Measurements from ENCODE around the gene MARCHF3.
"Not testable (repeated sequence)": the region's sequence is repeated elsewhere in the genome, so short reads cannot be mapped to it uniquely, and the experiment has no call there.

Gene MARCHF3

GRCh38 chr5:127046343-127047072, 16.1 kb upstream of the MARCHF3 start:
- no peak for DNase-seq

GRCh38 chr5:127042593-127042992, 12.2 kb upstream of the MARCHF3 start:
- no peak for DNase-seq

DNA sequence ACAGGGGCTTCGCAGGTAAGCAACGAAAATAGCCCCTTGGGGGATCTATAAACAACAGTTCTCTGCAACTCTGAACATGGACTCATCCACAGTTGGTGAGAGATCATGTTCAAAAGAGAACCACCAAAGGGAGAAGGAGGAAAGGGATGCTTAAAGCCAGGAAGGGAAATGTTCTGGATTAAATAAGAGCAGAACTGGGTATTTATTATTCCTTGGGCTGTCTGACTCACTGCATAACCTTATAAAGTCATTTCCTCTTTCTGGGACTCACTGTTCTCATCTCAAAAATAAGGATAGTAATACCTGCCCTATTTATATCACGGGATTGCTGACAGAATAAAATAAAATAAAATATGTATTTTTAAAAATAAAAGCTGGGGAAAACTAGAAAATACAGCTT, 11.2 kb upstream of the MARCHF3 start:
- no peak for DNase-seq

DNA sequence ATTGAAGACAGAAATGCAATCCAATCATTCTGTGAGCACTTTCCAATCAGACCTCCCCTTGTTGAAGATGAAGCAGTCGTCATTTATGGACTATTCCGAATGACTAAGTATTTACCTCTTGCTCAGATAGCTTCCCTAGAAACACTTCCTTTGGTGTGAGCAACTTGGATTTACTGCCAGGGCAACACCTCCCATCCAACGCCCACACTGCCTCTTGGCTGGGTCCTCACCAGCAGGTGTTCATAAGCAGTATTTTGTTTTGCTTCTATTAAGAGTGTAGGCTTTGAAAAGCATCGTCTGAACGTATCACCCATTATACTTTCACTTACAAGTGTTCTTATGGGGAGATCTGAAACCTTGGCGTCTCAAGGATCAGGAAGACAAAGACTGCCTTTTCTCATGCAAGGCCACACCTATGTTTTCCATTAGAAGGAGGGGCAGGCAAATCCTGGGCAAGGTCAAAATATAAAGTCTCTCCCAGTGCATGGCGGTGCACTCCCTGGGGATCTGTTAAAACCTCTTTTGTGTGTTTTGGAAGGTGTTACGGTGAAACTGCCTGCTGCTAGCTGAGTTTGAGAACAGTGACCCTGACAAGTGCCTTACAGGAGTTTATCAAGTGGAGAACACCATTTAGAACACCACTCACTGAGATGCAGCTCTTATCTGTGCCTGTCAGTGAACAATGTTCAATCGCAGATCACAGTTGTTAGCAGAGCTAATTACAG, 10.6 kb upstream of the MARCHF3 start:
- DNase-seq: no peak

DNA sequence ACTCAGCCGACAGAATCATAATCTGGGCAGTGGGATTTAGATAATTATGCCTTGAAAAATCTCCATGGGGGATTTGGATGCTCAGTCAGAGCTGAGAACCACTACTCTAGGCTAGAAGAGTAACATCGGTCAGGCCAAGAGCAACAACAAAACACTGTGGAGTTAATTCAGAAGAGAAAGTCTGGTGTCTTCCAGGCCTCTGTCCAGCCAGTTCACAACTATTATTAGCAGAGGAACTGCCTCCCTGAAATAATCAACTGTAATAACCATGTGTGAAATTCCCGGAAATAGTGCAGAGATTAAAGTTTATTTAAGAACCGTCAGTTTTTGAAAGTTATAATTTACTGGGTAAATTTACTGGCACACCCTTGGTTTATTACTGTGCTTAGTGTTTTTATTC, 8.2 kb upstream of the MARCHF3 start:
- no peak for DNase-seq

GRCh38 chr5:127031863-127032232, 1.5 kb upstream of the MARCHF3 start:
- no peak for DNase-seq

- DNase-seq: no peak
Measured at GRCh38 chr5:127031147-127031862, 947 bp upstream of the MARCHF3 start.

GRCh38 chr5:127029581-127030258, 638 bp downstream of the MARCHF3 start:
- DNase-seq: peak; percentile 64

DNA sequence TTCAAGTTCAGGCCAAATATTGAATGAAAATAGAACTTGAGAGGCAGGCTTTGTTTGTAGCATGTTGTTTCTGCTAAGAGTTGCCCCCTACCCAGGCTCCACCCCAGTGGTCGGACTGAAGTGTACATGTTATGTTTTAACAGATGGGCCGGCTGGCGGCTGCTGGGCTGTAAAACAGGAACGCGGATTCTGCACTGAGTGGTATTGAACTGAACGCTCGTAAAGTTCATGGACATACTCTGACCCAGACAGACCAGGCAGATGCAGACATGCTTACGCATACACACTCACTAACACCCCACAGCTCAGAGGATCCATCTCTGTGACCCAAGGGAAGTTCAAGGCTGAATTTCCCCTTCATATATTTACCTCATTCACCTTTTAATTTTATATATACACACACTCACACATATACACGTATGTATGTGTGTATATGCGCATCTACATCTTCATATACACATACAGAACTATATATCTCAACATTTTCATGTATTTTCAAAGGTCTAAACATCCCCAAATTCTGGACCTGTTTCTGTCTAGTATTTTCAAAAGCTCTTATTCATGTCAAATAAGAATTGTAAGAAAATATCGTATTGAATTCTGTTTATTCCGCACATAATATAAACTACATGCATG, 1.4 kb downstream of the MARCHF3 start:
- DNase-seq: peak; percentile 16

- DNase-seq: no peak
Measured at GRCh38 chr5:127027539-127027938, 2.8 kb downstream of the MARCHF3 start.

DNA sequence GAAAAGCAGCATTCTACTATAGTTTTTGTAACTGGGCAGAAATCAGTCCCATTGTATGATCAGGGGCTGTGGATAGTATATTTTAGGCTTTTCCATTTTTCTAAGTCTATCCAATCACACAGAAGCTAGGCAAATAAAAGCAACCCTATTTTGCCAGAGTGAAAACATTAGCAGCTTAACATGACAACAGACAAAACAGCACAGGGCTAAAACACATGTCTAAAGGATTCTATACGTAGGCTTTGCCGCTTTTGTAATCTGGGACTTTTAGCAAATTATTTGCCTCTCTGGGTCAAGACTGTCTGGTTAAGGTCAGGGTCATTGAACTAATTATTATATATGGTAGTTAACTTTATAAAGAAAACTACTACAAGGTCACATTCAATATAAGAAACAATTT, 4.2 kb downstream of the MARCHF3 start:
- DNase-seq: no peak

- DNase-seq: no peak
Measured at GRCh38 chr5:127025467-127025866, 4.9 kb downstream of the MARCHF3 start.

DNA sequence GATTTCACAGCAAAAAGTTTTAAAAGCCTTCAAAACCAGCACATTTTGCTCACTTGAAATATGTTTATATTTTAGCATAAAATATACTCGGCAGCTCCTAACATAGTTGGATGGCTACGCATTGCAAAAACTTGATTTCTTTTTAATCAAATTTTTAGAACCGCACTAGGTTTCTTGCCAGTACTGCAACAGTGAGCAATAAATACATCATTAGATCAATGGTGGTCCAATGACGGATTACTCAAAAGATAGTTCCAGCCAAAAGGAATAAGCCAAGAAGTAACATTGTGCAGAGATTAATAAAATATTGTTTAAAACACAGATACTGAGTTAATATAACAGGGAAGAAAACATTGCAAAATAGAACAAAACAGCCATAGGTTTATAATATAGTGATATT, 5.5 kb downstream of the MARCHF3 start:
- no peak for DNase-seq

- DNase-seq: not testable (repeated sequence)
Measured at GRCh38 chr5:127023552-127024191, 6.7 kb downstream of the MARCHF3 start.

GRCh38 chr5:127022846-127023245, 7.5 kb downstream of the MARCHF3 start:
- no peak for DNase-seq

DNA sequence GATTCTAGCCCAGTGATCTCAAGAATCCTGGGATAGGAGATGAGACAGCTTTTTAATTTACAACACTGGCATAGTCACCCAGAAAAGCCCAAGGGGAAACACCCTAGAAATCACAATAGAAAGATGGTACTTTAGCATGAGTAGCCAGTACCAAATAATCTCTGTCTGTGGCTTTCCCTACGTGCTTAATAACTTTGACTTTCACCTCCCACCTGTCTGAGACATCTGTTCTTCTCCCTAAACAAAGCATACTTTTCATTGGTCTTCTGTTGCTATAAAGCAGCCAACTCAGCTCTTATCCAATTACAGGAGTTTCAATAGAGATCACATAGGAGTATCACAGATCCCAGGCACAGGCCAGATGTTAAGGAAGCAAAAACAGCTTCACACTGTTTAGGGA, 10.4 kb downstream of the MARCHF3 start:
- no peak for DNase-seq

- not testable (repeated sequence) for DNase-seq
Measured at GRCh38 chr5:127016722-127017121, 13.6 kb downstream of the MARCHF3 start.

DNA sequence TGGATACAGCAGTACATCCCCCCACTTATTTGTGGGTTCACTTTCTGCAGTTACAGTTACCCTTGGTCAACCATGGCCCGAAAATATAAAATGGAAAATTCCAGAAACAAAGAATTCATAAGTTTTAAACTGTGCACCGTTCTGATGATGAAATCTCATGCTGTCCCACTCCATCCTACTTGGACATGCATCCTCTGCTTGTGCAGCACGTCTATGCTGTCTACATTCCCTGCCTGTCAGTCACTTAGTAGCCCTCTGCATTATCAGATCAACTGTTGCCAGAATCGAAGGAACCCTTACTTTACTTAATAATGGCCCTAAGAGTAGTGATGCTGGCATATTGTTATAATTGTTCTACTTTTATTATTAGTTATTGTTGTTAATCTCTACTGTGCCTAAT, 14.6 kb downstream of the MARCHF3 start:
- DNase-seq: no peak

GRCh38 chr5:127014573-127014972, 15.8 kb downstream of the MARCHF3 start:
- DNase-seq: no peak

- no peak for DNase-seq
Measured at GRCh38 chr5:127013407-127013806, 17.0 kb downstream of the MARCHF3 start.

GRCh38 chr5:127012916-127013315, 17.4 kb downstream of the MARCHF3 start:
- DNase-seq: no peak

DNA sequence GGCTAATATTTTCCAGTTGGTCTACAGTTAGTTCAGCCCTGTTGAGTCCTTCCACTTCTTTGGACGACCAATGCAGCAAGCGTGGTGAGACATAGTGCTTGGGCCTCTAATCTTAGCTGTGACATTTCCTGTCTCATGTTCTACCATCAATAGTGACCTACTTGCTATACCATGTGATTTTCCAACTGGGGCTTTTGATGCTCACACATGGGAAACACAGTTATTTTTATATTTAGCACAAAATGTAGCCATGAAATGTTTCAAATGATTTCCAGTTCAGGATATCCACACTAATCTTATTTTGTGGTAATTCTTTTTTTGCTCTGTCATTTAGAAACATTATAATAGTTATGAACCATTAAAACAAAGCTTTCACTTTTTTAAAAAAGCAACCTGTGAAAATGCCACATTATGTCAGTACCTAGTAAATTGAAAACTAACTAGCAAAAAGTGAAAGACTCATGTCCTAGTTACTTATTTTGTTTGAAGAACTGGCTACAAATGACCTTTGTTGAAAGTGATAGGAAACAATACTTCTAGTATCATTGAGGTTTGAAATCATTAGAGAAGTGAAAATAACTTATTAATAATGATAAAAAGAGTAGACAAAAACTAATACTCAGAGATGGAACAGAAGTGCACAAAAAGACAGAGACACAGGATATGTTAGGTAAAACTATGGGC, 18.3 kb downstream of the MARCHF3 start:
- no peak for DNase-seq
